Measurements from ENCODE around the gene ISOC2. TPM values are rescaled to one million over a fixed set of nuclear protein-coding genes. Genes with fewer than 3 reads are reported as not detected.
"Not testable (repeated sequence)": the region's sequence is repeated elsewhere in the genome, so short reads cannot be mapped to it uniquely, and the experiment has no call there.

The ISOC2 gene
- polyA plus RNA-seq, 3 donors, result 57.7 to 135 (median 79.6) TPM

GRCh38 chr19:55451965-55452748 lies 9.3 kb downstream of the ISOC2 start:
- no peak overlapping the region for H3K27ac ChIP-seq (ENCODE audit: low read depth, low read length)
- 2 to 4% (median 2%) methylated on average over 46 to 57 of the region's 57 CpGs for WGBS, 3 donors

- WGBS, 3 donors, result 1 to 2% (median 1%) methylated on average over 31 to 80 of the region's 80 CpGs
- H3K27ac ChIP-seq (ENCODE audit: low read depth, low read length), result no peak overlapping the region
Measured at GRCh38 chr19:55451163-55451964, 10.1 kb downstream of the ISOC2 start.

- H3K27ac ChIP-seq (ENCODE audit: low read depth, low read length), result no peak overlapping the region
- WGBS, 3 donors, result 29 to 34% (median 30%) methylated on average over 16 of the region's 16 CpGs
Measured at GRCh38 chr19:55449469-55449868, 12.0 kb downstream of the ISOC2 start.

- not testable (repeated sequence) for H3K27ac ChIP-seq (ENCODE audit: low read depth, low read length)
- WGBS, 3 donors, result 85 to 89% (median 89%) methylated on average over 5 of the region's 5 CpGs
Measured at GRCh38 chr19:55448175-55448490, 13.3 kb downstream of the ISOC2 start.

GRCh38 chr19:55447421-55448174 lies 13.8 kb downstream of the ISOC2 start:
- WGBS, 3 donors, result 29 to 32% (median 32%) methylated on average over 15 to 16 of the region's 16 CpGs
- H3K27ac ChIP-seq (ENCODE audit: low read depth, low read length), result no peak overlapping the region

GRCh38 chr19:55446060-55446459 lies 15.4 kb downstream of the ISOC2 start:
- WGBS, 3 donors, result 54 to 55% (median 54%) methylated on average over 8 of the region's 8 CpGs

GRCh38 chr19:55444646-55445045 lies 16.8 kb downstream of the ISOC2 start:
- WGBS, 3 donors, result 40 to 44% (median 43%) methylated on average over 11 of the region's 11 CpGs
- H3K27ac ChIP-seq (ENCODE audit: low read depth, low read length), result no peak overlapping the region

More at GRCh38 chr19:55446060-55446459, 15.4 kb downstream of the ISOC2 start:
- no peak overlapping the region for H3K27ac ChIP-seq (ENCODE audit: low read depth, low read length)

- 32 to 36% (median 34%) methylated on average over 18 of the region's 18 CpGs for WGBS, 3 donors
- H3K27ac ChIP-seq (ENCODE audit: low read depth, low read length), result no peak overlapping the region
Measured at GRCh38 chr19:55443824-55444480, 17.5 kb downstream of the ISOC2 start.

GRCh38 chr19:55443045-55443823 lies 18.2 kb downstream of the ISOC2 start, which contains the start of gene SHISA7:
SHISA7 (minus strand) TSS chr19:55443300; CDS start chr19:55442863, 437 bp downstream.
- 2 to 4% (median 2%) methylated on average over 43 of the region's 43 CpGs for WGBS, 3 donors
- H3K27ac ChIP-seq (ENCODE audit: low read depth, low read length), result no peak within 1 kb of the TSS

GRCh38 chr19:55442372-55442961 lies 19.0 kb downstream of the ISOC2 start:
- no peak overlapping the region for H3K27ac ChIP-seq (ENCODE audit: low read depth, low read length)
- WGBS, 3 donors, result 1 to 4% (median 2%) methylated on average over 62 to 72 of the region's 72 CpGs

GRCh38 chr19:55441692-55442321 lies 19.6 kb downstream of the ISOC2 start:
- 2 to 4% (median 3%) methylated on average over 35 to 39 of the region's 39 CpGs for WGBS, 3 donors
- H3K27ac ChIP-seq (ENCODE audit: low read depth, low read length), result no peak overlapping the region

GRCh38 chr19:55441319-55441691 lies 20.1 kb downstream of the ISOC2 start:
- WGBS, 3 donors, result 4 to 6% (median 5%) methylated on average over 21 of the region's 21 CpGs
- H3K27ac ChIP-seq (ENCODE audit: low read depth, low read length), result no peak overlapping the region

- H3K27ac ChIP-seq (ENCODE audit: low read depth, low read length), result no peak overlapping the region
- WGBS, 3 donors, result 9 to 10% (median 10%) methylated on average over 37 to 39 of the region's 39 CpGs
Measured at GRCh38 chr19:55440411-55441105, 20.9 kb downstream of the ISOC2 start.

- no peak overlapping the region for H3K27ac ChIP-seq (ENCODE audit: low read depth, low read length)
- WGBS, 3 donors, result 58 to 76% (median 76%) methylated on average over 5 of the region's 5 CpGs
Measured at GRCh38 chr19:55439052-55439451, 22.4 kb downstream of the ISOC2 start.

- no peak overlapping the region for H3K27ac ChIP-seq (ENCODE audit: low read depth, low read length)
- WGBS, 3 donors, result 1 to 5% (median 1%) methylated on average over 14 to 17 of the region's 17 CpGs
Measured at GRCh38 chr19:55437410-55437809, 24.0 kb downstream of the ISOC2 start.

GRCh38 chr19:55436847-55437246 lies 24.6 kb downstream of the ISOC2 start:
- whole genome bisulfite sequencing, 3 donors, result 39 to 49% (median 41%) methylated on average over 8 of the region's 8 CpGs

More at GRCh38 chr19:55436847-55437246, 24.6 kb downstream of the ISOC2 start:
- no peak overlapping the region for H3K27ac ChIP-seq (ENCODE audit: low read depth, low read length)
